WI38 (cell line): ENCODE data around the gene PPM1N.

Experiments
- H3K4me3 ChIP-seq: 2 replicates; pipeline ENCODE4 v1.5.1; 2011; ENCODE audit warnings: low read depth, mild to moderate bottlenecking, control low read depth, low read length
- CTCF ChIP-seq: IDR thresholded peaks from 2 replicates; pipeline ENCODE4 v1.5.1; 2012; ENCODE audit warnings: low read depth, mild to moderate bottlenecking, control low read depth, low read length

Gene PPM1N

DNA sequence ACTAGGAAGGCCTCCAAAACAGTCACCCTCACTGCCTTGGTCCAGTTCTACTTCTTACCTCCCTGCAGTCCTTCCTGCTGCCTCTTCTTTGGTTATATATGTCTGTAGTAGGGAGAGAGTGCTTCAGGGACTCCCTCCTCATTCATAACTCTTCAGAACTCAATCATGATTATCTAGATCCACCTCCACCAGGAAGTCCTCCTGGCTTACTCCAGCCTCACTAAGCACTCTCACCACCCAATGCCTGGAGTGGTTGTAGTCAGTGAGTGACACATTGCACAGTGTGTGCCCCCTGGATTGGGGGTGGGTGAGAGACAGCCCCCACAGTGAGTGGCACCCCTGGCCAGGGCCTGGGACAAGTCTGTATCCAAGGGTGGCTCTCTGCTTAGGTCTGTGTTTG, 40.5 kb upstream of the PPM1N start:
- no peak overlapping the region for H3K4me3 ChIP-seq
- no peak for TF ChIP-seq CTCF

DNA sequence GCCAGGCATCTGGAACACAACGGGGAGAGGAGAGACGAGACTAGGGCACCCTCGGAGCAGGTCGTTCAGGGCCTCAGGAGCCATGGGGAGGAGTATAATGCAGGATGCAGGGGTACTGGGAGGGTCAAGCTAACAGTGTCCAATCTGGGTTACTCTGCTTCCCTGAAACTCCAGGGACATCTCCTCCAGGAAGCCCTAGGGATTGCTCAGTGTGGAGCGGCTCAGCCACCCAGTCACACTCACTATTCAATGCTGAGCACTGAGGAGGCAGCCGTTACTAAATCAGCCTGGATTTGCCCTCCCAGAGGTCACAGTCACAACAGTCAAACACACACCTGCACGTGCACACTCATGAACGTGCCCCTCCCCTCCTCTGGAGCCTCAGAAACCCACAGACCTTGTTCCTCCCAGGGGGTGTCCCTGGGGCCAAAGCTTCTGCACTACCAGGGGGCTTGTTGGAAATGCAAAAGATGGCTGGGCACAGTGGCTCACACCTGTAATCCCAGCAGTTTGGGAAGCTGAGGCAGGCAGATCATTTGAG, 37.4 kb upstream of the PPM1N start:
- H3K4me3 ChIP-seq, result no peak overlapping the region
- no peak for TF ChIP-seq CTCF

GRCh38 chr19:45462174-45462573, 36.1 kb upstream of the PPM1N start:
- no peak overlapping the region for H3K4me3 ChIP-seq
- no peak for TF ChIP-seq CTCF

DNA sequence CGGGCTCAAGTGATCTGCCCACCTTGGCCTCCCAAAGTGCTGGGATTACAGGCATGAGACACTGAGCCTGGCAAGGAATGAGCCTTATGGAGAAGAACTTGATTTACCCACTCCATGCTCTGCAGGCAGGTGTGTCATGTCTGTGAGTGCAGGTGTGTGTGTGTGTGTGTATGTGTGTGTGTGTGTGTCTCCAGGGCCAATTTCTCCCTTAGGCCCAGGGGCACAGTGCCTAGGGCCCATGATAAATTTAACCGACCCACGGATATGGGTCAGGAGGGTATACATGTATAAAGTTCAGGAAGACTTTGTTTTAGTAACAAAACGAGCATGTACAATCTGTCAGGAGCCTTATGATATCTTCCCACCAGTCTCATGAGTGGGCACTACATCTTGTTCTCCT, 35.0 kb upstream of the PPM1N start:
- no peak for TF ChIP-seq CTCF
- H3K4me3 ChIP-seq, result no peak overlapping the region

GRCh38 chr19:45464274-45464673, 34.0 kb upstream of the PPM1N start:
- no peak overlapping the region for H3K4me3 ChIP-seq
- no peak for TF ChIP-seq CTCF

DNA sequence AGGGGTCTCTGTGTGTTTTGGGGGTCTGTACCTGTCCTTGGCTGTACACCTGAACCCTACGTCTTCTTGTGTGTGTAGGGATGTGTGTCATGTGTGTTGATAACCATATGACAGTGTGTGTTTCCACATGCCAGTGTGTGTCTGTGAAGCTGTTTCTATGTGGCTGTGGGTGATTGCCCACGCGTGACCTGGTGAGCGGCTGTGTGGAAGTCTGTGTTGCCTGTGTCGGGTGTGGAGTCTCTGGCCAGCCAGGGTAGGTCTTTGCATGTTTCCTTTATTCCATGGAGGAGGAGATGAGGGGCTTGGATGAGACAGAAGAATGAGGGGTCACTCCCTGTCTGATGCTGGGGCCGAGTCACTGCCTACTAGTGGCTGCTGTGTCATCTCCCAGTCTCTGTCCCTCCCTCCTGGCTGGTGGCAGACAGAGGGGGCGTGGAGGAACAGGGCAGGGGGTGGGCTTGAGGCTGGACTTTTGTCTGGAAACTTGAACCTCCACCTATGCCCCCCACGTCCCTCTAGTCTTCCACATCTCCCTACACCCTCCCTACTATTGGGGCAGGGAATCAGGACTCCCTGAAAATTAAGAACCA, 33.3 kb upstream of the PPM1N start:
- H3K4me3 ChIP-seq, result no peak overlapping the region
- TF ChIP-seq CTCF, result no peak

- TF ChIP-seq CTCF, result no peak
- H3K4me3 ChIP-seq, result peak overlapping the region; percentile 93
Observed at GRCh38 chr19:45467115-45467455, 31.2 kb upstream of the PPM1N start.
